Ishikawa (cell line): ENCODE measurements around the gene NPC2.

Experiments
- CEBPB ChIP-seq: IDR thresholded peaks from 2 replicates; pipeline ENCODE4 v1.6.1; 2012
- CREB1 ChIP-seq: IDR thresholded peaks from 2 replicates; pipeline ENCODE4 v1.6.1; 2012; ENCODE audit warnings: low read depth
- EP300 ChIP-seq: IDR thresholded peaks from 2 replicates; pipeline ENCODE4 v1.6.1; 2012; ENCODE audit warnings: borderline replicate concordance
- FOXM1 ChIP-seq: IDR thresholded peaks from 2 replicates; pipeline ENCODE4 v1.6.1; 2012; ENCODE audit warnings: low read depth, borderline replicate concordance
- MAX ChIP-seq: IDR thresholded peaks from 2 replicates; pipeline ENCODE4 v1.6.1; 2012
- RAD21 ChIP-seq: IDR thresholded peaks from 2 replicates; pipeline ENCODE4 v1.6.1; 2012; ENCODE audit warnings: low read depth
- REST ChIP-seq: IDR thresholded peaks from 2 replicates; pipeline ENCODE4 v1.6.1; 2012; ENCODE audit warnings: low read depth, mild to moderate bottlenecking
- TAF1 ChIP-seq: IDR thresholded peaks from 2 replicates; pipeline ENCODE4 v1.6.1; 2012; ENCODE audit warnings: low read depth, mild to moderate bottlenecking
- TEAD4 ChIP-seq: IDR thresholded peaks from 2 replicates; pipeline ENCODE4 v1.6.1; 2012
- YY1 ChIP-seq: IDR thresholded peaks from 2 replicates; pipeline ENCODE4 v1.6.1; 2012; ENCODE audit warnings: low read depth
- ZBTB7A ChIP-seq: IDR thresholded peaks from 2 replicates; pipeline ENCODE4 v1.6.1; 2012; ENCODE audit warnings: low read depth
- TF ChIP-seq, protein P1 (sequence below): IDR thresholded peaks from 2 replicates; pipeline ENCODE4 v1.6.1; 2012

DNA sequence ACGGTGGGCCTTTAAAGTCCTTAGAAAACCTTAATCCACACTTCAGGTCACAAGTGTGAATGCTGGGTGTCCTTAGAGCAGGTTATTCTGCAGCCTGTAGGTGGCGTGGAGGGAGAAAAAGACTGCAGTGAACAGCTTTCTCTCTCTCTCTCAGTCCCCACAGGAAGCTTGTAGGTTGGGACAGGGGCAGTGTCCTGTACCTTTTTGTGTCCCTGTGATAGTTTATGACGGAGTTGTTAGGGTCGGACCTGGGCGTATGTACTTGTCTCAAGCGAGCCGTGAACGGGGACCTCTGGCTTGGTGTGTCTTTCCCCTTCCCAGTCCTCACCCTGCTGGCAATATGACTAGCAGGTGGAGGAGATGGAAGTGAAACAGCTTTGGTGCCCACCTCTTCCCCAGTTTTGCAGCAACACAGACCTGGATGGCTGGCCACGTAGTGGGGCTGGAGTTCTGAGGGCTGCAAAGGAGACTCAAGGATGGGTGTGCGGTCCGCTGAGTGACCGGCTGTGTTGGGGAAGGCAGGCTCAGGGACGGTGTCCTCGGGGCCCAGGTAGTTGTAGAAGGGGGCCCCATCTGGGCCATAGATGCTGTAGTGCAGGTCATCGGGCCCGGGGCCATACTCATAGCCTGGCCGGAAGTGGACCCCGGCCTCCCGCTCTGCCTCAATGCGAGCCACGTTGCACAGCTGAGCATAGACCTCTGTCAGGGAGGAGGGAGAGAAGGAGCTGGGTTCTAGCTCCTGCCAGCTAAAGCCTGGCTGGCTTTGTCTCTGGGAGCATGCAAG is 9.3 kb upstream of the NPC2 start:
- TF ChIP-seq FOXM1 (no peak), TEAD4 (no peak), TAF1 (no peak), ZBTB7A (no peak), CREB1 (no peak), RAD21 (peak; percentile 52), YY1 (no peak), REST (no peak), EP300 (no peak), MAX (no peak), CEBPB (no peak)
- TF ChIP-seq, protein P1, sequence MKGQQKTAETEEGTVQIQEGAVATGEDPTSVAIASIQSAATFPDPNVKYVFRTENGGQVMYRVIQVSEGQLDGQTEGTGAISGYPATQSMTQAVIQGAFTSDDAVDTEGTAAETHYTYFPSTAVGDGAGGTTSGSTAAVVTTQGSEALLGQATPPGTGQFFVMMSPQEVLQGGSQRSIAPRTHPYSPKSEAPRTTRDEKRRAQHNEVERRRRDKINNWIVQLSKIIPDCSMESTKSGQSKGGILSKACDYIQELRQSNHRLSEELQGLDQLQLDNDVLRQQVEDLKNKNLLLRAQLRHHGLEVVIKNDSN = no peak
